ENCODE data around the gene HCAR2.
"Not testable (repeated sequence)": the region's sequence is repeated elsewhere in the genome, so short reads cannot be mapped to it uniquely, and the experiment has no call there.

HCAR2 gene

DNA sequence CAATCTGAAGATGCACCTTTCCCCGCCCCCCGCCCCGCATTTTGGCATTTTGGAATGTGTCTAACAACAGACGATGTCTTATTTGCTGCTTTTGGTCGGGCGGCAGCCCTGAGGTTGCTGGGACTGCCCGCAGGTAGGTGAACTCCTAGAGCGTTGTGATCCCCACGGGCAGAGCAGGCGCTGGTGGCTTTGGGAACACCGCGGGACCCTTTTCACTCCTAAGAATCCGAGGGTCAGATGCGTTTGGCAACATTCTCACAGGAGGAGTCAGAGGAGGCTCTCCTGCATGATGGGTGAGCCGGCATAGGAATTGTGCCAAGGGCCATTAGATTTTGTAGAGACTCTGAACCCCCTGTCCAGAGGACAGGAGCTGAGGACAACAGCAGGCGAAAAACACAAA, 41.9 kb downstream of the HCAR2 start:
- no peak for DNase-seq

DNA sequence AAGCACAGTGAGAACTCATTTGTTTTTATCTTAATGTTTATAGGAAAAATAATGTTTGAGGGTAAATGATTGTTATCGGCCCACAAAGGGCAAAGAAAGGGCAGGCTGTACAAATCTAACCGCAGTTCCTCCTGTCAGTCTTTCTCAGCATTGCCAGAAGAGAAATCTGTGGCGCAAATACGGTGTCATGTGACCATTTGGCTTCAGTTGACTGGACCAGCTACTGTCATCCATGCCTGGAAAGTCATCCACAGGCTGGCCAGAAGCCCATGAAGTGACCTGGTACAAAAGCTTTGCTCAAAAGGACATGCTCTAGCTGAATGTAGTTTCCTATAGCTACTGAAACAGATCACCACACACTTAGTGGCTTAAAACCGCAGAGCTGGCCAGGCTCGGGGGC, 43.6 kb downstream of the HCAR2 start:
- DNase-seq = no peak

DNA sequence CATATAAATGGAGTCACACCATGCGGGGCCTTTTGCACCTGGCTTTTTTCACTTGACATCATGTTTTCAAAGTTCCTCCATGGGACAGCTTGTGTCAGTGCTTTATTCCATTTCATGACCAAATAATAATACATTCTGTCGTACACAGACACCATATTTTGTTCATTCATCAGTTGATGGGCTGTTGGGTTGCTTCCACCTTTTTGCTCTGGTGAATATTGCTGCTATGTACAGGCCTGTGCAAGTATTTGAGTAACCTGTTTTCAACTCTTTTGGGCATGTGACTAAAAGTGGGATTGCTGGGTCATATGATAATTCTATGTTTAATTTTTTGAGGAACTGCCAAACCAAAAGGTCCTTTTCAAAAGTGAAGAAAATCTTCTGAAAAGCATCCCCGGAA, 46.9 kb downstream of the HCAR2 start:
- no peak for DNase-seq

DNA sequence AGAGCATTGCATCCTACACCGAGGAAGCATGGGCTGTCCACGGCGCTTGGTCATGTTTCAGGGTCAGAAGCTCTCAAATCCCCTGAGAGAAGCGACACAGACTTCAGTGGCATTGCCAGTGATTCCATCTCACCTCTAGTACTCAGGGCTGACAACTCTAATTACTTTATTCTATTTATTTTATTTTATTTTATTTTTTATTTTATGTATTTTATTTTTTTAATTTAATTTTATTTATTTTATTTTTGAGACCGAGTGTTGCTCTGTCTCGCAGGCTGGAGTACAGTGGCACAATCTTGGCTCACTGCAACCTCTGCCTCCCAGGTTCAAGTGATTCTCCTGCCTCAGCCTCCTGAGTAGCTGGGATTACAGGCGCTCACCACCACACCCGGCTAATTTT, 49.9 kb downstream of the HCAR2 start:
- DNase-seq = not testable (repeated sequence)

DNA sequence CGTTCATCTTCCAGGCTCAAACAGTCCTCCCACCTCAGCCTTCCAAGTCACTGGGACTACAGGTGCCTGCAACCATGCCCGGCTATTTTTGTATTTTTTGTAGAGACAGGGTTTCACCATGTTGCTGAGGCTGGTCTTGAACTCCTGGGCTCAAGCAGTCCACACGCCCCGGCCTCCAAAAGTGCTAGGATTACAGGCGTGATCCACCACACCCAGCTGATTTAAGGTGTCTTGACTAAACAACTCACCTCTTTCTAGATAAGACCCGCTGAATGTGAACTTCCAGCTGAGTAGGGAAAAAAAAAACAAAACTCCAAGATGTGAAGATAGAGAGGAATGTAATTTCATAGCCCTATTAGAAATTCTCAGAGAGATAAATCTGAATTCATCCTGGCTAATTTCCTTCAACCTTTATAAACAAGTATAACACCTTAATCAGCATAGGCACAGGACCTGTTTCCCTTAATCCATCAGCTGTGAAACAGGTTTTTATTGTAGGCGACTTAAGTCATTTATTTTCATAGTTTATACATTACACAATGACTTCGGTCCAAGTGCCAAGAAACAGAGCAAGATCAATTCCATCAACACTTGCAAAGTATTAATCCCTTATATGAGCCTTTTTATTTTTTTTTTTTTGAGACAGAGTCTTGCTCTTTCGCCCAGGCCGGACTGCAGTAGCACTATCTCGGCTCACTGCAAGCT, 51.5 kb downstream of the HCAR2 start:
- DNase-seq = no peak
